ENCODE measurements around the gene MRPL36. TPM values are rescaled to one million over a fixed set of nuclear protein-coding genes. Genes with fewer than 3 reads are reported as not detected.

Gene MRPL36
- total RNA-seq, 1 experiment from 2014 or later = 134 TPM

DNA sequence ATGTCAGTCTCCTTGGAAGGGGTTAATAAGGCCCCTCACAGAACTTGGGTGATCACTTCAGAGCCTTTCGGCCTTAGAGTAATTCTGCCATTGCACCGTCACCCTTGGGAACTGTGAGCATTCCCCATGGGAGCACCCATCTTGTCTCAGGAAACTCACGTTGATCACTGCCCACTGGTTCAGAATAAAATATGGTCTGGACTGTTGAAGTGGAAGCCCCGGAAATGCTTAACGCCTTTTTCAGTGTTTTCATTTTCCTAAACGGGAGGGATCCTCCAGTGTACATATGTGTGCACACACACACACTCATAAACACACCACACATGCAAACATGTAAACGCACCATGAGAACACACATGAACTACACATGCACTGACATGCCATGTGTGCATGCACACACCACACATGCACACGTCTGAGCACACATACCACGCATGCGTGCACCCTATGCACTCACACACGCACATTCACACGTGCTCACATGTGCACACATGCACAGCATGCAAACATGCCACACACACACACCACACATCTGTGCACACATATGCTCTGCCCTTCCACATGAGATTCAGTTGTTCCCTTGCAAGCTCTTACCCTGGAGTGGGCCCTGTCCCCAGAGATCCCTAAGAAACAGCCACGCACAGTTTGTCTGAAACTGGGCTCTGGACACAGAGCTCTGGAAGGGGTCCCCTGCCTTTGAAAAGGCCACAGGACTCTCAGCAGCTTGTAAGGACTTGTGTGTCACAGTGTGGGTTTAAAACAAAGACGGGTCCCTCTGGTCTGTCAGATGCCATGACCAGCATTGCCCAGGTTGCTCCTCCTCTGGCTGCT lies 17.0 kb downstream of the MRPL36 start:
- DNase-seq (ENCODE audit: low read depth) = no peak

DNA sequence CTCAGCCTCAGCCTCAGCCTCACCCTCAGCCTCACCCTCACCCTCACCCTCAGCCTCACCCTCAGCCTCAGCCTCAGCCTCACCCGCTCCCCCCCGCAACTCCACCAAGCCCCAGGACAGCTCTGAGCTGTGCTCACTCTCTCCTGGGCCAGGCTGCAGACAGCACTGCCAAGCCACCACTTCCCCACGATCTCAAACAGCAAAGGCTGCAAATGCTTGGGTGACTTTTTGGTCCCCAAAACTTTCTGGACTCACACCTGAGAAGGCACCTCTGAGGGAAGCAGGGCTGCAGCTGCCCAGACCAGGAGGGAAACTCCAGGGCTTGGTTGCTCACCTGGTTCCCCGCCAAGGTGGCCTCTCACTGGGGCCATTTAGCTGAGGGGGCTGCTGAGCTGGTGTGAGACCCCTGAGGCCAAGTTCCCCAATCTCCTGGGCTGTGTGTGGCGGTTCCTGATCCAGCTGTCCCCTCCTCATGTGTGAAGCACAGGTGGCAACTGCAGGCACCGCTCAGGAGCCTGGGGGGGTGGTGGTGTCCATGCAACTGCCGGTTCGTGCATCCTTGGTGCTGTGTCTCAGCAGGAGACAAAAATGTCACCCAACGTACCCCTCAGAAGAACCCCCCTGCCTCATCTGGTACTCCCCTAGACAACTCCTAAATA lies 17.8 kb downstream of the MRPL36 start:
- no peak for DNase-seq (ENCODE audit: low read depth)

DNA sequence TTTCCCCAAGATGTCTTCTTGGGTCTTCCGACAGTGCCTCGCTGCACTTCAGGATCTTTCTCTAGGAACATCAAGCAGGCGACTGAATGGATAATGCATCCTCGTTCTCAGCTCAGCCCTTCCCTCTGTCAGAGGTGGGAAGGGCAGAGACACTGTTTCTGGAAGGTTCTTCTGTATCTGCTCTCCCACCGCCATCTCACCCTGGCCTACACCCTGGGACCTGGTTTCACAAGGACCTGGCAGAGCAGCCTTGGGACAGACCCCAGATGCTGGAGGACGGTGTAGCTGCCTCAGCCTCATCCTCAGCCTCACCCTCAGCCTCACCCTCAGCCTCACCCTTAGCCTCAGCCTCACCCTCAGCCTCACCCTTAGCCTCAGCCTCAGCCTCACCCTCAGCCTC lies 18.5 kb downstream of the MRPL36 start:
- no peak for DNase-seq (ENCODE audit: low read depth)

DNA sequence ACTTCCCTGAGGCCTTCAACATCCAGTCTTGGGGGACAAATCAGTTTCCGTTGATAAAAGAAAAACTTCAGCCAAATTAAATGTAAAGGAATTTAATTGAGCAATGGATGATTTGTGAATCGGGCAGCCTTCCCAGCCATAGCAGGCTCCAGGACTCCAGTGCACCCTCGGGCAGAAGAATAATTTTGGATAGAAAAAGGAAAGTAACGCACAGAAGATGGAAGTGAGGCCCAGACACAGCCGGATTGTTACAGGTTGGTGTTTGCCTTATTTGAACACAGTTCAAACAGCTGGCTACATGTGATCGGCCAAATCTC lies 19.1 kb downstream of the MRPL36 start:
- no peak for DNase-seq (ENCODE audit: low read depth)

DNA sequence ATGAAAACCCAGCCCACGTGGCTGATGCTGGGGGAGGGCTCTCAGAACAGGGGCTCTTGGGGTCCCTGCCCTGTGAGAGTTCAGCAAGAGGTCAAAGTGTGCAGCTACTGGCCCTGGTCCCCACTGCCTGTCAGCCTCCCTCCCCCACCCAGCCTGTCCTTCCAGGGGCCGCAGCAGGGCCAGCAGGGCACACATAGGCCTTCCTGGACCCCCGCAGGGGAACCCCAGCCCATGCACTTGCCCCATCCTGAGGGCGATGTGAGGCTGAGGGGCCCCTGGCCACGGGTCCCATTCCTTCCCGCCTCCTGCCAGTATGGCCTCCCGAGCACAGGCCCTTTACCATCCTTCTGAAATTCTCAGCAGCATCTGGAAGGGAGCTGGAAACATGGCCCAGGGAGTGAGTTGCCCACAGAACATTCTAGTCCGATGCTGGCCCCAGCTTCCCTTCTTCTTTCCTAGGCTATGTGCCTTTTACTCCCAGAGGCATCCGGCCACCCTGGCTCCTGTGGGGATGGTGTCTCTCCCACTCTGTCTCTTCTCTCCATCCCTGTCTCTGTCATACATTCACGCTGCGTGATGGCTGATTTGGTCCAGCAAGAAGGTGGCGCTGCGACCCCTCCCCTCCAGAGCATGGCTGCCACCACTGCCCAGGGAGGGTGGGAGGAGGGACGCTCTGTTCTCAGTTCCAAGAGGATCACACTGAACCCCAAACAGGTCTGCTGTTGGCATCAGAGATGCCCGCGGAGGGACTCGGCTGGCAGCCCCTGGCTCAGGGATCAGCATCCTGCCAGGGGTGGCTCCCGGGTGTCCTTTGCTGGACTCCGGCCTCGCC lies 19.6 kb downstream of the MRPL36 start:
- DNase-seq (ENCODE audit: low read depth) = no peak

DNA sequence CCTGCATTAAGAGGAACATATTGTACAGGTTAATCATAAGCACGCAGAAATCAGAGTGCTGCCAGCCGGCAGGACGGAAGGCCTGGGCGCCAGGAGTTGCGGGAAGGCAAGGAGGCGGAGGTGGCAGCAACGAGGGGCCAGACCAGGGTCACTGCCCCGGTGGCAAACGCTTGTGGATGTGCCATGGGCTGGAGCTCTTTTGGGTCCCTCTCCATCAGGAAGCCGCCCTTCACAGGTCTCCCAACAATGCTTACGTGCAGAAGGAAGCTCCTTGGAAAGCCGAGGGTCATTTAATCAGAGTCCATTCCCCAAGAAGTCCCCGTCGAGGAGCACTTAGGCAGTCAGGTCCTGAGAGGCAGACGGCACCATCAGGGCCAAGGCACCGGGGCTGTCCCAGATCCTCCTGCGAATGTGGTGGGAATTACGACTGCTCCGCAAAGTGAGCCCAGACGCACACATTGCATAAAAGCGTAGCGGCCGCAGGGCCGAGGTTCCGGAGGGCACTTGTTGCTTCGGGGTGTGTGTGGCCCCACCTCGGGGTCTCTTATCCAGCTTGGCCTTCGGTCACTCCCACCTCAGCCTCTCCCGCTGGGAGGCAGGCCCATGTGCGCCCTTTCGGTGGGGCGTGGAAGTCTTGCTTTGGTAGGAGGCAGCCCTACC lies 20.5 kb downstream of the MRPL36 start:
- no peak for DNase-seq (ENCODE audit: low read depth)

DNA sequence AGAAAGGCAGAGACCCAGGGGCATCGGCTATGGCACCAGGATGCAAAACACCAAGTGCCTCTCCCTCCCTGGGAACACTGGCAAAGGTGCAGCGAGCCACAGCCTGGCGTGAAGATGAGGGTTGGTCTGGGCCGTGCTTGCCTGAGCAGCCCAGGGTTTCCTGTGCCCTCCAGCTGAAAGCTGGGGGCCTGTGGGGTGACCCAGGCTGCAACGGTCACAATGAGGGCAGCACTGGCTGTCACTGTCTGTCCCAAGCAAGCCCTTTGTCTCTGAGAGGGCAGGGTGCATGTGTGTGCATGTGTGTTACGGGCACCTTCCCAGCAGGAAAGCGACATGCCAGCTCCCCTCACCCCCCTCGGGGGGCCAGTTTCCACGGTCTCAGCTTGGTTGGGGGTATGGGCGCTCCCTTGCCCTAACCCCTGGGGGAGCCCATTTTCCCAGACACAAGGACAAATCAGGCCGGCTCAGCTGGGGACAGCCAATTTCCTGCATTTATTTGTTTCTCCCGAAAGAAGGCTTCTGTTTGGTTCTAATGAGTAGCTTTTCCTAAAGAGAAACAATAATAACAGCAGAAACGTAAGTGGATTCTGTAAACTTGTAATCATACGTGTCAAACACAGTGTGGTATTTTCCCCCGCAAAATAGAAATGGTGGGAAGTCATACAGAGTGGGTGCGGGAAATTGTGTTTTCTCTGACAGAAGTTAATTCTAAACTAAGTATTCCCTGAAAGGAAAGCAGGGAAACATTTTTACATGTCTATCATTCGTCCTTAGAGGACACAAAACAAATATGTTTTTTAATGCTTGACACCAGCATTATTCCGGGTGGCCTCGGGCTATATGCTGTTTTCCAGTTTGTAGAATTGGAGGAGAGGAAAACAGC lies 21.3 kb downstream of the MRPL36 start:
- no peak for DNase-seq (ENCODE audit: low read depth)

DNA sequence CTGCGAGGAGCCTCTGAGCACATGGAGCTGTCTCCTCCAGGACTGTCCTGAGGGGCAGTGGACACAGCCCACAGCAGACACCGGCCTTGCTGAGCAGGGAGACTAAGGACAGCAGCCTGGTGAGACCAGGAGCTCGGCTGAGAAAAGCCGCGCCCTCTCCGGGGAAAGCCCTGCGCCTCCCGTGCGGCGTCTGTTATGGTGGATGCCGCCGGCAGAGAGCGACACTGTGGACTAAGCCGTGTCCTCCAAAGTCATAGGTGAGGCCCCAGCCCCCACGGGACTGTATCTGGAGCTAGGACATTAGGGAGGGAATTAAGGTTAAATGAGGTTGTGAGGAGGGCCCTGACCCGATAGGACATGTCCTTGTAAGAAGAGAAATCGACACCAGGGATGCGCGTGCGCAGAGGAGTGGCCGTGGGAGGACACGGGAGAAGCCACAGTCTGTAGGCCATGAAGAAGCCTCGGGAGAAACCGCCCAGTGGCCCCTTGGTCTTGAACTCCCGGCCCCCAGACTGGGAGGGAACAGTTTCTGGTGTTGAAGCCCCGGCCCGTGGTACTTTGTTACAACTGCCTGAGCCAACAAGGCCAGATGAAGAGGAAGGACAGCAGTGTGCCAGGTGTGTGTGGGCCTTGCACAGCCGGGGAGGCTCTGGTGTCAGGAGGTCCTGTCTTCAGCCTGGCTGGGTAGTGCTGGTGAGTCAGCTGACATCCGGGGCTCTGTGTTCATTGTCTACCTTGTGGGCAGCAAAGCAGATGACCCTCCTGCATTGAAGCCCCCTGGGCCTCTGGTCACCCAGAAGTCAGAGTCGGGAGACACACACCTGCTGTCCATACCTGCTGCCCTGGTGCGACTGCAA lies 22.1 kb downstream of the MRPL36 start:
- no peak for DNase-seq (ENCODE audit: low read depth)

DNA sequence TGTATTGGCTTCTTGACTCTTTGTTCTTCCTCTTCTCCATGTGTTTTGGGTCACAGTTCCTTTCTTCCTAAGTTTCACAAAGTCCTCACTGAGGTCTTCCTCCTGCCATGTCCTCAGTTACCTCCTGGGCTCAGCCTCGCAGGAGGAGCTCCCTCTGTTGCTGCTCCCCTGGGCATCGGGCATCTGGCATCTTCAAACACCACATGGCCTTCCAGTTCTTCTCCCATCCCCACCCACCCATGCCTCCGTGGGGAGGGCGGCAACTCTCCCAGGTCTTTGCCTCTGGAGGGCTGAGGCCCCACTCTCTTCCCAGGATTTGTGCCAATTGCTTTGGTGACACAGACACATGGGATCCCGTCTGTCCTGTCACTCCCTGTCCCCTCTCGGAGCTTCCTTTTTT lies 22.8 kb downstream of the MRPL36 start:
- DNase-seq (ENCODE audit: low read depth) = no peak

DNA sequence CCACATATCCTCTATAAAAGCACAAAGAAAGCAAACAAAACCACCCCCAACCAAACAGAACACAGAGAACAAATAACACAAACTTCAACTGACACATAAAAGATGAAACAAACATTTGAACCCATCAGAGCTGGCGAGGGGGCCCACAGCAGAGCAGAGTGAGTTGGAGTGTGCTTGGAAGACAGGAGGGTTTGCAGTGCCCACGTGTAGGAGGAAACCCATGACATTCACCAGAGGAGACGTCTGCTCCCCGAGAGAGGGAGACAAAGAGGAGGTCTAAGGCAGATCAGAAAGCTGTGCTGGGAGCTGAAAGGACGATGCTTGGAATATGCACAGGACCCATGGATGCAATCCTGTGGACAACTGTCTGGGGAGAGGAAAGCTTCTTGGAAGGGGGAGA lies 27.0 kb downstream of the MRPL36 start:
- DNase-seq (ENCODE audit: low read depth) = peak; percentile 60

DNA sequence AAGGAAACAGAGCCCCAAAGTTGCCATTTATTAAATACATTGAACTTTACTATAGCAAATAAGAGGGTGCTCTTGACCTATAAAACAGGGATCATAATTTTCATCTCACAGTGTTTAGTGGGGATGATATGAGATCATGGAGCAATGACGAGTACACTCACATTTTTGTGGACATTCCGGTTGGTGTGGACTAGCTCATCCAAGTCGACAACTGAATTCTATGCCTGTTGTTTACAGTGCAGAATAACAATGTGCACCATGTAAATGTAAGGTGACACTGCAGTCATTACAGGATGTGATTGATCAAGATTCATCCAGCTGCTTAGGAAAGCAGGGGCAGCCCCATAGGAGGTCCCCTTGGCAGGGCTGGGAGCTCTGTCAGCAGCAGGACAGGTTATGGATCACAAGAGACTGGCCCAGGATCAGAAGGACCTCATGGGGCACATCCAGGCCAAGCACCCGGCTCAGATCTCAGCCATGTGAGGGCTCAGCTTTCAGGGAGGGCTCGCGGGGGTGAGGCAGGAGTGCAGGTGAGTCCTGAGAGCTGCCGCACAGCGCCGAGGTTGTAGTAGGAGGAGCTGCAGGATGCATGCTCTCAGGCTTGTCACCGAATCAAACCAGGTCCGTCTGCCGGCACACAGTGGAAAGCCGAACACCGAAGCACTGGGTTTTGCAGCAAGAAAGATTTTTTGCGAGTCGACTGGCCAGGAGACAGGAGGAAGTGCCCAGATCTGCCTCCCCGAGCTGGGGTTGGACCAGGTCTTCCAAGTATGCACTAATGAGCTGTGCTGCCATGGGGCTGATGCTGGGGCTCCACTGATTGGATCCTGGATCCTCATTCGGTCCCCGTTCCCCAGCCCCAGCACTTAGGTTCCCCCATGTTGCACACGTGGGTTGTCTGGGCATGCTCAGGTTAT lies 28.2 kb downstream of the MRPL36 start:
- no peak for DNase-seq (ENCODE audit: low read depth)

DNA sequence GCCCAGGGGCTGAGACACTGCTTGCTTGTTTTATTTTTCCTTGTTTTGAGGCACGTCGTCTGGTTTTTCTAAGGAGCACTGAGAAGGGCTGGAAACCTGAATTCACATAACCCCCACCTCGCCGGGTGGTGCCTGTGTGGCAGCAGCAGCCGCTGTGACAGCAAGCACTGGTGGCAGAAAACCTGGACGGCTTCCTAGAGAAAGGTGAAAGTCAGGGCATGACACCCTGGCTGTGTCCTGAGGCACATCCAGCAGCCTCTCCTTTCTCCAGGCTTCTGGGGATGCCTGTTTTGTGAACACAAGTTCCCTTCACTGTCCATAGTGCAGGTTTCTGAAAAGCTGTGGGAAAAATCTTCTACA lies 29.2 kb downstream of the MRPL36 start:
- no peak for DNase-seq (ENCODE audit: low read depth)

DNA sequence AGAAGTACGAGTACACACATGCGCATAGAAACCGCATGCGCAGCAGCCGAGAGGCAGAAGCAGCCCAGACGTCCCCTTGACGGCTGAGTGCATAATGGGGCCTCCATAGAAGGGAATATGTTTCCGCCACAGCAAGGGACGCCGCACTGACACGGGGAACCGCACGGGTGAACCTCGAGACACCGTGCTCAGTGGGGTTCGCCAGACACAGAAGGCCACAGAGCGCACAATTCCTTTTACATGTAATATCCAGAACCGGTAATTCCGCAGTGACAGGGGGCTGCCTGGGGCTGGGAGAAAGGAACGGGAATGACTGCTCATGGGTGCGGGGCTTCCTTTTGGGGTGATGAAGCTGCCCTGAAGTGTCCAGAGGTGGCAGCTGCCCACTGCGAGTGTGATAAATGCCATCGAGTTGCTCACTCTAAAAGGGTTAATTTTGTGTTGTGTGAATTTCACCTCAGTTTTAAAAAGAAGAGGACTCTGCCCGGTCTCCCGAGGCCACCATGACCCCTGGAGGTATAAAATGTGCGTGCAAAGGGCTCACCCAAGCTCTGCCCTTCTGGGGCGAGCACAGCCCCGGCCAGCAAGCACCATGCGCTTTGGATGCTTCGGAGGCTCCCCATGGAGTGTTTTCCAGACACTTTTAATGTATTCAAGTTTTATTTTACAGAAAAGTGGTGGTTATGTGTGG lies 29.7 kb downstream of the MRPL36 start:
- no peak for DNase-seq (ENCODE audit: low read depth)

DNA sequence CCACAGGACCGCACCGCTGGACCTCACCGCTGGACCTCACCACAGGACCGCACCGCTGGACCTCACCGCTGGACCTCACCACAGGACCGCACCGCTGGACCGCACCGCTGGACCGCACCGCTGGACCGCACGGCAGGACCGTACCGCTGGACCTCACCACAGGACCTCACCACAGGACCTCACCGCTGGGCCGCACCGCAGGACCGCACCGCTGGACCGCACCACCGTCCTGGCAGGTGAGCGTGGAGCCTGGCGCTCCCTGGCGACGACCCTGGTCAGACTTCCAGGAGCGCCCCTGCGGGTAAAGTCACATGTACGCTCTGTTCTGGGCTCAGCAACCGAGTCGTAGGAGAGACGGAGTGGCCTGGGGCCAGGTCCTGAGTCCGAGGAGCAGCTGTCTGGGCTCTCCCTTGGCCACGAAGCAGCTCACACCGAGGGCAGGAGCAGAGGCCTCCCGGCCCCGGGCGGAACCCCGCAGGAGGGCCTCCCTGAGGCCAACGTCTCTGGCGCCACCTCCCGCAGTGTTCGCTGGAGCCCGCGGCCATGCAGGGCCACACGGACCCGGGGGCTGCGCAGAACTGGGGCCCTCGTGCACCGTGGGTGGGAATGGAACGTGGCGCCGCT lies 30.5 kb downstream of the MRPL36 start:
- DNase-seq (ENCODE audit: low read depth) = no peak

DNA sequence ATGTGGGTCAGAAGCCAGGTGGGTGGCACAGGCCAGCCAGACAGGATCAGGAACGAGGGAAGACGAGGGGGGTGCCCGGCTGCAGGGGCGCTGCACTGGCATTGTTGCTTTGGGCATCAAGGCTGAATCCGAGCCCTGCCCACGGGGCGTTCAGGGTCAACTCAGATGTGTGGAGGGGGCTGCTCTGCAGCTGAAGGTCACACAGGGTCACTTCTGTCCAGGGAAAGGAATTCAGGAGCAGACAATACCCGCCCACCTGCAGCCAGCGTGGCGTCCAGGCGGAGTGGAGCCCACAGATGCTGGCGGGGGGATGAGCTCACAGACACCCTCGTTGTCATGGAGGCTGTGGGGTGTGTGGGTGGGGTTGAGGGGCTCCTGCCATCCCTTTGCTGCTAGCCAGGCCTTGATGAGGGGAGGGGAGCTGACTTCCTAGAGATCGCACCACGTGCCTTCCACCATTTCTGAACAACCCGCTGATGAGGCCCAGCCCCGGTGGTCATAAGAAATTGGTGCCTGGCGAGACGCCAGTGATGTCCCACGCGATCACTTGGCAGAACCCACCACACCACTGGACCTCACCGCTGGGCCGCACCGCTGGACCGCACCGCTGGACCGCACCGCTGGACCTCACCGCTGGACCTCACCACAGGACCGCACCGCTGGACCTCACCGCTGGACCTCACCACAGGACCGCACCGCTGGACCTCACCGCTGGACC lies 31.2 kb downstream of the MRPL36 start:
- no peak for DNase-seq (ENCODE audit: low read depth)

DNA sequence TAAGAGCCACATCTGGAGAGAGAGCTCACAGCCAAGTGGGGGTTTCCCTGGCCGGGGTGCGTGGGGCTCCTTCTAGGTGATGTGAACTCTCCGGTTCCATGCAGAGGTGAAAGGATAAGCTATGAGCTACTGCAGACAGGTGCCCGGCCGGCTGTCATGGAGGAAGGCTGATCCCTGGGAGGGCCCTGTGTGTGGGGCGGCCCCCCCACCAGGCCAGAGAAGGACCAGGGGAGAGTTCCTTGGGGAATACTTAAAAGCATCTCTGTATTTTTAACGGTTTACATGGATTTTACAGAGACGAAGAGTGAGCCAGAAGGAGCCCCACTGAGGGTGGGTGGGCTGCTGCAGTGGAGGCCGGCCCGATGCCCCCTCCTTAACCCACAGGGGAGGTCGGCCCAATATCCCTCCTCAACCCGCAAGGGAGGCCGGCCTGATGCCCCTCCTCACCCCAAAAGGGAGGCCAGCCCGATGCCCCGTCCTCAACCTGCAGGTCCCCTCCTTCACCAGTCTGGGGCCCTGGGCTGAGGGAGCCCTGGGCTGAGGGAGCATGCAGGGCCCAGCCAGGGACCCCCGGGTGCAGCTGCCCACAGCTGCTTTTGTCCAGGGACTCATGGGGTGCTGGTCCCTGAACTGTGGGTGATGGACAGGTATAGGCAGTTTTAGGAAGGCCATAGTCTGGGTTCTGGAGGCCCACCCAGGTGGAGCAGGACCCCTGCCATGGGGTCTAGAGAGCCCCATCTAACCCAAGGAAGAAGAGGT lies 31.9 kb downstream of the MRPL36 start:
- no peak for DNase-seq (ENCODE audit: low read depth)
